Activated CD8-positive, alpha-beta memory T cell treated with anti-CD3 and anti-CD28 coated beads for 1 hour (primary cell): ENCODE data around the gene HSDL2.
A peak's percentile ranks its signal among the peaks of the same experiment; 100 is the strongest.

Source experiments
- DNase-seq, 2 donors: peaks; one replicate each; pipeline ENCODE4 v3.0.0-alpha.2; 2020; ENCODE audit warnings: low read depth in 1 of 2; ENCODE audit errors: extremely low read depth in 1 of 2

The HSDL2 gene

DNA sequence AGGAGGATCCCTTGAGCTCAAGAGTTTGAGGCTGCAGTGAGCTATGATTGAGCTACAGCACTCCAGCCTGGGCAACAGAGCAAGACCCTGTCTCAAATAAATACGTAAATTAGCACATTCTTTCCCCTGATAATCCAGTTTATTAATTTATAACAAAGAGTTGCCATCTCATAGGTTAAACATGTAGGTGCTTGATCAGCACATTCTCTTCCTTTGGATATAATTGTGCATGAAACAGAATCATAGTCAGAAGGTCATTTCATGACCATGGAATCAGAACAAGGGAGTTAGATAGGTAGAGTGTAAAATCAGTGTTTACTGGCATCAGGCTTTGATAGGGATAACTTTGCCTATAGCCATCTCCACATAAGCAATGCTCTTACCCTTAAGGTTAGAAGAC, 63.7 kb downstream of the HSDL2 start:
- no peak for DNase-seq

GRCh38 chr9:112445196-112445595, 65.3 kb downstream of the HSDL2 start:
- no peak for DNase-seq

GRCh38 chr9:112446080-112446479, 66.2 kb downstream of the HSDL2 start:
- DNase-seq: no peak

- no peak for DNase-seq
Measured at GRCh38 chr9:112446526-112446925, 66.6 kb downstream of the HSDL2 start.

DNA sequence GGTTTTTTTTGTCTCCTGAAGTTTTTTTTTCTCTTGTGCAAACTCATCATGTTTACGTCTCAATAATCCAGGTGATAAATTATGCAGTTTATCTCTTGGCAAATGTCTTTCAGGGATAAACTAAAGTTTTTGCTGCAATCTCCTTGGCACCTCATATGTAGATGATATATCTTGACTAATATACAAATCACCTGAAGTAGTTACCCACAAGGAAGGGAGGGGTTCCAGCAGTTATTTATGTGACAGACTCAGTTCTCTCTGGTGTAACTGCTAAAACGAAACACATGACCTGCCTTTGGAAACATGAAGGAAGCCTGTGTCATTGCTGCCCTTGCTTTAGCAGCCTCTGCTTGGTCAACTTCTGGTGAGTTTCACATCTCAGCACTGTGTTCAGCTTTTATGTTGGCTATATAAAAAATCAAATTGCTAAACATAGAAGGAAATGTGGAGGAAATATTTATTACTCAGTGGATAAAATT, 67.4 kb downstream of the HSDL2 start:
- DNase-seq: no peak

GRCh38 chr9:112462855-112463254, 82.9 kb downstream of the HSDL2 start:
- no peak for DNase-seq

DNA sequence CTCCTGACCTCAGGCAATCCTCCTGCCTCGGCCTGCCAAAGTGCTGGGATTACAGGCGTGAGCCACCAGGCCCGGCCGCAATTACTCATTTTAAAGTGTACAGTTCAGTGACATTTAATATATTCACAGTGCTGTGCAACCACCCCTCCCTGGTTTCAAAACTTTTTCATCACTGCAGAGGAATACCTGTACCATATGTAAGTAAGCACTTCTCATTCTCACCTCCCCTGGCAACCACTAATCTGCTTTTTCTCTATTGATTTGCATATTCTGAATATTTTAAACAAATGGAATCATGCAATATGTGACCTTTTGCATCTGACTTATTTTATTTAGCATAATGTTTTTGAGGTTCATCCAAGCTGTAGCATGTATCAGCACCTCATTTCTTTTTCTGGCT, 85.4 kb downstream of the HSDL2 start:
- no peak for DNase-seq

DNA sequence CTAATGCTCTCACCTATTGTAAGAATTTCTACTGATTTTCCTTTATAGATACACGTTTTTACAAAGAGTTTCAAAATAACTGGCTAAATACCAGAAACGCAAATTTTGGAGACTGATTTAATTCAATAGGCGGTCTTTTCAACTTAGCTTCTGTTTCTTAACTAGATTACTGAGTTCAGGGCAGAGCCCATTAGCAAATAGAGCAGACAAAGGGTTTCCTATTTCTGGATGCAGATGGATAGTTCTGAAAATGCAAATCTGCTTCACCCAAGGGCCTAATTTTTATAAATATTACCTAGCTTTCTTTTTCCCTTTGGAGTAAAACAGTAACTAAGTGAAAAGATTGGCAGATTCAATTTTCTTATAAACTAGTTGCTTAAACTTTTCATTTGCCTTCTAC, 93.1 kb downstream of the HSDL2 start:
- no peak for DNase-seq

DNA sequence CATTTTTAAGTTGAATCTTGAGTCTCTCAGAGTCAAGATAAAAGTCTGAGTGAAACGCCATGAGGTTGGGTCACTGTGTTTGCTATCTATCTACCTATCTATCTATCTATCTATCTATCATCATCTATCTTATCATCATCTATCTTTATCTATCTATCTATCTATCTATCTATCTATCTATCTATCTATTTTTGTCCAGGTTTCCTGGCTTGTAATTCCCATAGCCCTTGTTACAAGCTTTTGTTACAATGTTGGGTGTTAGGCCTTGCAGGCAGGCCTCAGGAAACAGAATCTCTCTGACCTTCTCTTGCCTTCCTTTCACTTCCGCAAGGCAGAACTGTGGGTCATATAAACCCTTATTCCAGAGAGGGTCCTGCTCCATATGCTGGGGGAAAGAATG, 94.1 kb downstream of the HSDL2 start:
- no peak for DNase-seq

GRCh38 chr9:112475318-112475717, 95.4 kb downstream of the HSDL2 start:
- no peak for DNase-seq

DNA sequence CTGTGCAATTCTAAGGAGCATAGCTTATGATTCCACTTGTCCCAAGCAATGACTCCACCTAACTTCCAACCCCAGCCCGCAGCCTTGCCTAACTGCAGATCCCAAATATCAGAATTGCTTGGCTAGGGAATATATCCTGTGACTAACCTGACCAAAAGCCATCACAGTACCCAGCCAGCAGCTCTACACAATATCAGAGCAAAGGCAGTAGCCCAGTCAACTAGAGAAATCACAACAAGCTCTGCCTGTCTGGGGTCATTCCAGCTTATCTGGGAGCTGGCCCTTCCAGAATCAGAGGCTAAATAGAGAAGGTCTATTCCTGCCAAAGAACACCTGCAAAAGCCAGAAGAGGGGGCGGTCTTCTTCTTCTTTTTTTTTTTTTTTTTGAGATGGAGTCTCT, 97.4 kb downstream of the HSDL2 start:
- DNase-seq: no peak

DNA sequence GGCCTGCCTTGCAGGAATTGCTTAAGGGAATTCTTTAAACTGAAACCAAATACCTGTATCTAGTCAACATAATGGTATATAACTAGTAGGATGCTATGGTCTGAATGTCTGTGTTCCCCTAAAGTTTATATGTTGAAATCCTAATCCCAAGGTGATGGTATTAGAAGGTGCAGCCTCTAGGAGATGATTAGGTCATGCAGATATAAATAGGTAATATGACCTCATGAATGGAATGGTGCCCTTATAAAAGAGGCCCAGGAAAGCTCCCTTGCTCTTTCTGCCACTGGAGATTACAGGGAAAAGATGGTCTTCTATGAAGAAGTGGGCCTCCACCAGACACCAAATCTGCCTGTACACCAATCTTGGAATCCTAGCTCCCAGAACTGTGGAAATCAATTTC, 99.3 kb downstream of the HSDL2 start:
- DNase-seq: no peak

DNA sequence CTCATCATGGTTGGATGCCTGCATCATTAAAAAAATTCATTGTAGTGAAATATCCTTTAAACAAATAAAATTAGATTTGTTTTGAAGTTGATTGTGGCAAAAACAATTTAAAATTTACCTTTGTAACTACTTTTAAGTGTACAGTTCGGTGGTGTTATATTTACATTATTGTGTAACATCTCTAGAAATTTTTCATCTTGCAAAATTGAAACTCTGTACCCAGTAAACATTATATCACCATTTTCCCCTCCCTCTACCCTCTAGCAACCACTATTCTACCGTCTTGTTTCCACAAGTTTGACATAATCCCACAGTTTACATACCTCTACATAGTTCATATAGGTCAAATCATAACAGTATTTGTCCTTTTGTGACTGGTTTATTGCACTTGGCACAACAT, 104.7 kb downstream of the HSDL2 start:
- DNase-seq: no peak

- no peak for DNase-seq
Measured at GRCh38 chr9:112485574-112485973, 105.7 kb downstream of the HSDL2 start.

- peak; percentile 53 to 69 for DNase-seq
Measured at GRCh38 chr9:112486221-112487007, 106.5 kb downstream of the HSDL2 start, which contains the start of gene KIAA1958. Gene KIAA1958 (plus strand): TSS chr9:112486827. CDS start chr9:112574081, 87,254 bp downstream.

DNA sequence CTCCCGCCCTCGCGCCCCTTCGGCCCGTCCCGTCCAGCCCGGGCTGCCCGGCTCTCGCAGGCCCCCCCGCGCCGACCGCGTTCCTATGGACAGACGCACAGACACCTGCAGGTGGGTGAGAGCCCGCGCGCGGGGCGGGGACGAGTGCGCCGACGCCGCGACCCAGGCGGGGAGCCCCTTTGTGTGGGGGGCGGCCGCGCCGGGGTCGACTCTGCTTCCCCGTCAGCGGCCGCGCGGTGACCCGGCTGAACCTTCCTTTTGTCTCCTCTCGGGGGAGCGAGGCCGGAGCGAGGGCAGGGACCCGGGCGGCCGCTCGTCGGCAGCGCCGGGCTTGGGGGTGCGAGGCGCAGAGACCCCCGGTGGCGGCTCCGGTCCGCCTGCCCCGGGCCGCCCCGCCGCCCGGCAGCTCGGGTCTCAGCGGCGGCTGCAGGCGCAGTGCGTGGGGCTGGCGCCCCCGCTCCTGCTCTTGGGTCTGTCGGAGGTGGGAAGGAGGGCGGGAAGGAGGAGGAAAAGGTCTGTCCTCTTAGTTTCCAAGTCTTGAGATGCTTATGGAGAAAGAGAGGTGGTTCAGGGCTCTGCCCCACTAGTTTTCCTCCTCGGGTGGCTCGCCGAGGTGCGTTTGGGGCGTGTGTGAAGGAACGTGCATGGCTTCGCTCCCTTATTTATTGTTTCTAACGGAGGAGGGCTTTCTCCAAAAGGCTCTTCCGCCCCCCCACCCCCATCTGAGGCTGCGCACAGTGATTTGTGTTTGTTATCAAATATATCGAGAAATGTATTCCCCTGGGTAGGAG, 107.3 kb downstream of the HSDL2 start:
- peak; percentile 29 to 38 for DNase-seq

GRCh38 chr9:112487799-112488340, 108.0 kb downstream of the HSDL2 start:
- no peak for DNase-seq

GRCh38 chr9:112489039-112489546, 109.2 kb downstream of the HSDL2 start:
- no peak for DNase-seq

- no peak for DNase-seq
Measured at GRCh38 chr9:112489876-112490666, 110.2 kb downstream of the HSDL2 start.

GRCh38 chr9:112493393-112494137, 113.7 kb downstream of the HSDL2 start:
- no peak for DNase-seq
